ENCODE results near the gene TPI1. TPM values are rescaled to one million over a fixed set of nuclear protein-coding genes. Genes with fewer than 3 reads are reported as not detected.

Gene TPI1
- 1,177 and 1,211 TPM in 2 replicates for total RNA-seq (2021)
- long read RNA-seq, transcript TPI1-206 (7 exons, 791 nt) = minor isoform, 7 of 10,347 reads
- long read RNA-seq, transcript TPI1-201 (7 exons, 1,763 nt) = major isoform, 10,126 of 10,347 reads
- long read RNA-seq, transcript TPI1-209 (7 exons, 1,587 nt) = minor isoform, 11 of 10,347 reads
- long read RNA-seq, partial matches to known transcripts = 36 of 10,347 reads
- long read RNA-seq, other reads (novel, unspliced or antisense) = 165 of 10,347 reads

DNA sequence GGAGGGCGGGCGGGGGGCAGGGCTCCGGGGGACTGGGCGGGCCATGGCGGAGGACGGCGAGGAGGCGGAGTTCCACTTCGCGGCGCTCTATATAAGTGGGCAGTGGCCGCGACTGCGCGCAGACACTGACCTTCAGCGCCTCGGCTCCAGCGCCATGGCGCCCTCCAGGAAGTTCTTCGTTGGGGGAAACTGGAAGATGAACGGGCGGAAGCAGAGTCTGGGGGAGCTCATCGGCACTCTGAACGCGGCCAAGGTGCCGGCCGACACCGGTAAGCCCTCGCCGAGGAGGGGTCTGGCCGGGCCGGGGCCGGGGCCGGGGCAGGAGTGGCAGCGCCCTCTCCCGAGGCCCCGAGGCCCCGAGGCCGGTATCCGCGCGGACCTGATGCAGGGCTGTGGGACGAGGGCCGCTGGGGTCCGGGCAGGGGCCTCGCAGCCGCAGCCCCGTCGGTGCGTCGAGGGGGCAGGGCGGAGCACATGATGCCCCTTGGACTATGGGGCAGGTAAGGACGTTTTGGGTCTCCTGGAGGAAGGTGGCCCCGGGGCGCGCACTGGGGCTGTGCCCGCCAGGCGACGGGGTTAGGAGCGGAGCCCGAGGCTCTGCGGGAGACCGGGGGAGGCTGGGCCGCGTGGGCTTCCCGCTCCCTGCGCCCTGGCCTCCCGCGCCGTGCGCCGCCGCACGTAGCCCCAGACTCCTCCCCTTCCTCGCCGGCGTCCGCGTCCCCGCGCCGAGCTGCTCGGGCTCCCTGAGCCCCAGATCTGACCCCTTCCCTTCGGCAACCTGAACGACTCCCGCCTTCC, at the start of gene TPI1:
TPI1 (plus strand) TSS at position 119 of the 798 bp plus-strand sequence; CDS start at position 155, 36 bp downstream.
- DNase-seq = peak; percentile 90
- no peaks in the 10 kb centered on the region; the same call in 1 of the 2 replicates for H3K27me3 Mint-ChIP-seq (ENCODE audit: low read depth)
- no peak within 1 kb of the TSS for H3K27ac ChIP-seq (ENCODE audit: insufficient read length, low read depth, low read length)
- no peak within 1 kb of the TSS for H3K56ac ChIP-seq (ENCODE audit: insufficient read length, low read depth, low read length)
- no peak within 1 kb of the TSS for H3T11ph ChIP-seq (ENCODE audit: low read length)
- no peaks in the 10 kb centered on the region; a peak in 1 of 5 replicates for H3K9me3 Mint-ChIP-seq
- H3K9ac ChIP-seq (ENCODE audit: extremely low read depth, insufficient read length, low read length) = peak within 1 kb of the TSS; percentile 60
- H3K23me2 ChIP-seq (ENCODE audit: insufficient read length, low read depth, low read length, poor library complexity, severe bottlenecking) = peaks cover 16% of the 10 kb centered on the region
- H2AK5ac ChIP-seq (ENCODE audit: insufficient read length, low read length) = no peak within 1 kb of the TSS
- no peaks in the 10 kb centered on the region; the same call in 1 of the 2 replicates for H3K4me1 ChIP-seq (ENCODE audit: insufficient read depth, low read length)
- peak within 1 kb of the TSS; percentile 37; the same call in 1 of the 2 replicates for H3K14ac ChIP-seq (ENCODE audit: insufficient read depth, low read length)
- H2BK12ac ChIP-seq (ENCODE audit: insufficient read length, low read depth, low read length) = no peak within 1 kb of the TSS
- peak within 1 kb of the TSS; percentile 94 for H3K4me2 ChIP-seq (ENCODE audit: insufficient read depth, insufficient read length, low read length)
- H4K8ac ChIP-seq (replicated peaks; ENCODE audit: insufficient read length, low read depth, low read length) = no peak within 1 kb of the TSS
- H3K4me1 Mint-ChIP-seq = peaks cover 50 to 55% of the 10 kb centered on the region in 2 experiments
- peak within 1 kb of the TSS; percentile 93 to 95 for H3K4me3 Mint-ChIP-seq
- no peaks in the 10 kb centered on the region for H3K79me1 ChIP-seq (ENCODE audit: insufficient read depth, low read depth, low read length, poor library complexity, severe bottlenecking)
- no peak within 1 kb of the TSS for H3K4ac ChIP-seq (ENCODE audit: low read depth, low read length)
- H4K20me1 ChIP-seq (ENCODE audit: control insufficient read depth, insufficient read depth, insufficient read length) = no peaks in the 10 kb centered on the region
- H3K27me3 ChIP-seq (ENCODE audit: insufficient read depth, low read length) = no peaks in the 10 kb centered on the region
- no CpG with 5 or more reads among the region's 86 CpGs for WGBS (ENCODE audit: extremely low coverage, insufficient read length, low lambda C conversion rate)
- H2BK20ac ChIP-seq (ENCODE audit: low read depth, low read length, poor library complexity, severe bottlenecking) = no peak within 1 kb of the TSS
- H3K36me3 Mint-ChIP-seq (ENCODE audit: insufficient read depth in 1 of 3, low read depth in 3 of 3) = peaks cover 46 to 76% (median 63%) of the 10 kb centered on the region in 3 experiments
- H2BK5ac ChIP-seq (ENCODE audit: insufficient read length, low read length) = no peak within 1 kb of the TSS
- H4K91ac ChIP-seq (ENCODE audit: insufficient read length, low read depth, low read length) = no peak within 1 kb of the TSS
- no peak within 1 kb of the TSS for H2BK15ac ChIP-seq (ENCODE audit: low read depth, low read length)
- H3K9me3 ChIP-seq (ENCODE audit: control insufficient read depth, low read depth, low read length) = no peaks in the 10 kb centered on the region
- no peak within 1 kb of the TSS for H2BK120ac ChIP-seq (ENCODE audit: low read depth, low read length, poor library complexity, severe bottlenecking)
- peaks cover 5% of the 10 kb centered on the region; the same call in 1 of the 2 replicates for H3K79me2 ChIP-seq (ENCODE audit: insufficient read depth, low read length)
- peak within 1 kb of the TSS; percentile 77 to 95 (median 92); a peak in 5 of 7 replicates for H3K27ac Mint-ChIP-seq
- no peak within 1 kb of the TSS for H4K5ac ChIP-seq (ENCODE audit: insufficient read length, low read depth, low read length)
- H3K18ac ChIP-seq (ENCODE audit: insufficient read length, low read depth, low read length) = peak within 1 kb of the TSS; percentile 18
- no peak within 1 kb of the TSS for H2AFZ ChIP-seq (ENCODE audit: low read length)
- TF ChIP-seq, protein P1, sequence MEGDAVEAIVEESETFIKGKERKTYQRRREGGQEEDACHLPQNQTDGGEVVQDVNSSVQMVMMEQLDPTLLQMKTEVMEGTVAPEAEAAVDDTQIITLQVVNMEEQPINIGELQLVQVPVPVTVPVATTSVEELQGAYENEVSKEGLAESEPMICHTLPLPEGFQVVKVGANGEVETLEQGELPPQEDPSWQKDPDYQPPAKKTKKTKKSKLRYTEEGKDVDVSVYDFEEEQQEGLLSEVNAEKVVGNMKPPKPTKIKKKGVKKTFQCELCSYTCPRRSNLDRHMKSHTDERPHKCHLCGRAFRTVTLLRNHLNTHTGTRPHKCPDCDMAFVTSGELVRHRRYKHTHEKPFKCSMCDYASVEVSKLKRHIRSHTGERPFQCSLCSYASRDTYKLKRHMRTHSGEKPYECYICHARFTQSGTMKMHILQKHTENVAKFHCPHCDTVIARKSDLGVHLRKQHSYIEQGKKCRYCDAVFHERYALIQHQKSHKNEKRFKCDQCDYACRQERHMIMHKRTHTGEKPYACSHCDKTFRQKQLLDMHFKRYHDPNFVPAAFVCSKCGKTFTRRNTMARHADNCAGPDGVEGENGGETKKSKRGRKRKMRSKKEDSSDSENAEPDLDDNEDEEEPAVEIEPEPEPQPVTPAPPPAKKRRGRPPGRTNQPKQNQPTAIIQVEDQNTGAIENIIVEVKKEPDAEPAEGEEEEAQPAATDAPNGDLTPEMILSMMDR (conservative IDR thresholded peaks at IDR 0.05) = no peak
- no peak within 1 kb of the TSS for H3K23ac ChIP-seq (ENCODE audit: insufficient read length, low read depth, low read length)
